ENCODE results near the gene FAM120C. TPM values are rescaled to one million over a fixed set of nuclear protein-coding genes. Genes with fewer than 3 reads are reported as not detected.

Gene FAM120C
- total and polyA plus RNA-seq, 2 of the 4 experiments (the other 2 are of a cell fraction), result 3.4 to 3.6 TPM

Small RNA genes within 50 kb of the gene (microRNA-seq; reads per million reads assigned to microRNA genes)
- gene AL589872.1 (ENCODE audit: insufficient read depth, insufficient read length), result not detected

Small RNA genes within 50 kb of the gene (small RNA-seq; reads per million reads assigned to genes)
- 0 reads per million in 5 experiments for gene AL589872.1

Other genes with a start within 250 kb of the FAM120C start
- 11.4 and 15.2 TPM in 2 replicates for gene PHF8, start 138.8 kb downstream of the FAM120C start, total RNA-seq (2012; rRNA removed)
- gene PHF8, start 138.8 kb downstream of the FAM120C start, polyA plus RNA-seq (2012; rRNA removed), result 9.1 and 12.8 TPM in 2 replicates
- 1.4 TPM in 2 replicates for gene WNK3, start 174.8 kb upstream of the FAM120C start, total RNA-seq (2012; rRNA removed)
- 0.10 and 0.15 TPM in 2 replicates for gene WNK3, start 174.8 kb upstream of the FAM120C start, polyA plus RNA-seq (2012; rRNA removed)

All from IMR-90 (cell line).